Fibroblast of lung (primary cell): Measurements from ENCODE around the gene WNT2B. TPM values are rescaled to one million over a fixed set of nuclear protein-coding genes. Genes with fewer than 3 reads are reported as not detected.

Experiments
- DNase-seq, 2 donors: peaks; one replicate each; pipeline versions ENCODE4 v3.0.0 to v3.0.0-alpha.2; 2010; ENCODE audit warnings: low read depth in 2 of 2
- H2AFZ ChIP-seq: 2 replicates; pipeline ENCODE4 v1.5.1; 2012; ENCODE audit warnings: low read length, control low read depth, inconsistent platforms
- H3K27ac ChIP-seq: 2 replicates; pipeline ENCODE4 v1.5.1; 2011; ENCODE audit warnings: low read length, control low read depth; ENCODE audit not compliant: insufficient read depth
- H3K27me3 ChIP-seq: 2 replicates; pipeline ENCODE4 v1.5.1; 2011; ENCODE audit warnings: mild to moderate bottlenecking, low read length; ENCODE audit not compliant: control insufficient read depth, insufficient read depth
- H3K36me3 ChIP-seq: 2 replicates; pipeline ENCODE4 v1.5.1; 2011; ENCODE audit warnings: low read length; ENCODE audit not compliant: control insufficient read depth, insufficient read depth
- H3K4me1 ChIP-seq: 2 replicates; pipeline ENCODE4 v1.5.1; 2011; ENCODE audit warnings: low read length; ENCODE audit not compliant: control insufficient read depth, insufficient read depth; ENCODE audit errors: extremely low read depth
- H3K4me2 ChIP-seq: 2 replicates; pipeline ENCODE4 v1.5.1; 2011; ENCODE audit warnings: low read length, control low read depth; ENCODE audit not compliant: insufficient read depth; ENCODE audit errors: extremely low read depth
- H3K4me3 ChIP-seq, 4 experiments: fragments of 200-600 bp in 1 of 4; sonication (generic) in 1 of 4; replicated peaks in 1 of 4; 2 replicates each; pipeline ENCODE4 v1.5.1; 2011 to 2016; ENCODE audit warnings: low read length in 4 of 4, low read depth in 3 of 4, mild to moderate bottlenecking in 3 of 4, control low read depth in 2 of 4, inconsistent platforms in 1 of 4, mixed read lengths in 1 of 4; ENCODE audit not compliant: insufficient read depth in 1 of 4; ENCODE audit errors: control extremely low read depth in 1 of 4
- H3K79me2 ChIP-seq: 2 replicates; pipeline ENCODE4 v1.5.1; 2012; ENCODE audit warnings: mild to moderate bottlenecking, low read length, inconsistent platforms; ENCODE audit not compliant: control insufficient read depth, insufficient read depth
- H3K9ac ChIP-seq: 2 replicates; pipeline ENCODE4 v1.5.1; 2011; ENCODE audit warnings: mild to moderate bottlenecking, low read length, control low read depth; ENCODE audit not compliant: insufficient read depth
- H3K9me3 ChIP-seq: 2 replicates; pipeline ENCODE4 v1.5.1; 2012; ENCODE audit warnings: low read depth, low read length; ENCODE audit not compliant: control insufficient read depth, insufficient read depth
- H4K20me1 ChIP-seq: 2 replicates; pipeline ENCODE4 v1.5.1; 2011; ENCODE audit warnings: low read length; ENCODE audit not compliant: control insufficient read depth, insufficient read depth; ENCODE audit errors: extremely low read depth
- EZH2 ChIP-seq: IDR thresholded peaks from 2 replicates; pipeline ENCODE4 v1.5.1; 2012; ENCODE audit warnings: low read length, control low read depth, mild to moderate bottlenecking; ENCODE audit errors: missing control alignments
- polyA plus RNA-seq, 2 donors: library from polyadenylated mRNA; depleted of rRNA in 1 of 2; stranded (reverse) in 1 of 2; unstranded in 1 of 2; fragments of >200 nt; gene quantifications; 2 replicates each; pipeline ENCODE4 v1.2.1, GENCODE V29; 2011 to 2012; ENCODE audit warnings: missing spikeins in 1 of 2
- total RNA-seq: library from RNA; depleted of rRNA; stranded (reverse); fragments of >200 nt; gene quantifications from 2 replicates; pipeline ENCODE4 v1.2.1, GENCODE V29; 2014
- TF ChIP-seq, protein P1 (sequence below), 2 donors: IDR thresholded peaks in 1 of 2; conservative IDR thresholded peaks in 1 of 2; 1 replicate in 1 of 2; 2 replicates in 1 of 2; pipeline ENCODE4 v1.5.1; 2011 to 2012; ENCODE audit warnings: low read length in 2 of 2, control low read depth in 1 of 2, inconsistent platforms in 1 of 2, low read depth in 1 of 2, mild to moderate bottlenecking in 1 of 2

Gene WNT2B
- total and polyA plus RNA-seq, 2 donors (not counting 1 experiment from before 2014, with no cell fraction given) = 2.0 to 3.5 TPM

DNA sequence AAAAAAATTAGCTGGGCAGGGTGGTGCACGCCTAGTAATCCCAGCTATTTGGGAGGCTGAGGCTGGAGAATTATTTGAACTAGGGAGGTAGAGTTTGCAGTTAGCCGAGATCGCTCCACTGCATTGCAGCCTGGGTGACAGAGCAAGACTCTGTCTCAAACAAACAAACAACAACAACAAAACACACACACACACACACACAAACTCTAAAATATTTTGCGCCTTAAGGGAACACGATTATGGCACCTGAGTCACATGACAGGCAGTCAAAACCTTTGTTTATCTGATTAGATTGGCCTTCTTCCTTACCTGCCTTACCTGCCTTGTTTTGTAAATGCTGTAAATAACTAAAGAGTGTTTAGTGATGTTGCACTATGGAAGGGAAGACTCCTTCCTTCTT is 20.6 kb upstream of the WNT2B start:
- Histone ChIP-seq H4K20me1 (no peaks in the 10 kb centered on the region), H3K9me3 (no peaks in the 10 kb centered on the region), H3K27me3 (no peaks in the 10 kb centered on the region), H3K4me3 (no peak overlapping the region), H3K4me2 (no peak overlapping the region), H3K4me1 (no peaks in the 10 kb centered on the region), H2AFZ (no peak overlapping the region), H3K9ac (no peak overlapping the region), H3K79me2 (no peaks in the 10 kb centered on the region), H3K36me3 (no peaks in the 10 kb centered on the region), H3K27ac (no peak overlapping the region)
- TF ChIP-seq, protein P1, sequence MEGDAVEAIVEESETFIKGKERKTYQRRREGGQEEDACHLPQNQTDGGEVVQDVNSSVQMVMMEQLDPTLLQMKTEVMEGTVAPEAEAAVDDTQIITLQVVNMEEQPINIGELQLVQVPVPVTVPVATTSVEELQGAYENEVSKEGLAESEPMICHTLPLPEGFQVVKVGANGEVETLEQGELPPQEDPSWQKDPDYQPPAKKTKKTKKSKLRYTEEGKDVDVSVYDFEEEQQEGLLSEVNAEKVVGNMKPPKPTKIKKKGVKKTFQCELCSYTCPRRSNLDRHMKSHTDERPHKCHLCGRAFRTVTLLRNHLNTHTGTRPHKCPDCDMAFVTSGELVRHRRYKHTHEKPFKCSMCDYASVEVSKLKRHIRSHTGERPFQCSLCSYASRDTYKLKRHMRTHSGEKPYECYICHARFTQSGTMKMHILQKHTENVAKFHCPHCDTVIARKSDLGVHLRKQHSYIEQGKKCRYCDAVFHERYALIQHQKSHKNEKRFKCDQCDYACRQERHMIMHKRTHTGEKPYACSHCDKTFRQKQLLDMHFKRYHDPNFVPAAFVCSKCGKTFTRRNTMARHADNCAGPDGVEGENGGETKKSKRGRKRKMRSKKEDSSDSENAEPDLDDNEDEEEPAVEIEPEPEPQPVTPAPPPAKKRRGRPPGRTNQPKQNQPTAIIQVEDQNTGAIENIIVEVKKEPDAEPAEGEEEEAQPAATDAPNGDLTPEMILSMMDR (conservative IDR thresholded peaks at IDR 0.05 in 1 of 2, IDR thresholded peaks at IDR 0.05 in 1 of 2; ENCODE audit: low read depth in 1 of 2, low read length in 2 of 2) = no peak
- no peak for TF ChIP-seq EZH2
- no peak for DNase-seq

DNA sequence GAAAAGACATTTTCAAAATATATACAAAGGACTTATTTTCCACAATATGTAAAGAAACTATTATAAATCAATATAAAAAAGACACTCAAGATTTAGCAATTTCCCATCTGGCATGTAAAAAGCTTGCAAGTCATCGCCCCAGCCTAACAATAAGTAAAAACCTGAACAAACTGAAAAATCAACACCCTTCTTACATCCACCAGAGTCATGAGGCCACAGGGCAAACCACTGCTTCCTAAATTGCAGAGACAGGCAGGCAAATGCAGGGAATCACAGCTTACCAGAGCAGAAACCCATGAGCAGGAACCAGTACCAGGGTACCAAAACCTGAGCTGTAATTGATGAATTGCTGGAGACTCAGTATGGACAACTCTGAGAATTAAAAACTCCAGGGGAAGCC is 16.7 kb upstream of the WNT2B start:
- no peak overlapping the region for H3K27ac ChIP-seq
- no peak overlapping the region for H3K4me3 ChIP-seq
- H2AFZ ChIP-seq = no peak overlapping the region
- H3K27me3 ChIP-seq = no peaks in the 10 kb centered on the region
- no peak for DNase-seq
- H3K4me1 ChIP-seq = no peaks in the 10 kb centered on the region
- no peaks in the 10 kb centered on the region for H3K36me3 ChIP-seq
- no peaks in the 10 kb centered on the region for H3K9me3 ChIP-seq
- H4K20me1 ChIP-seq = no peaks in the 10 kb centered on the region
- no peak overlapping the region for H3K4me2 ChIP-seq
- no peak for TF ChIP-seq EZH2
- TF ChIP-seq, protein P1 (conservative IDR thresholded peaks at IDR 0.05 in 1 of 2, IDR thresholded peaks at IDR 0.05 in 1 of 2; ENCODE audit: low read depth in 1 of 2, low read length in 2 of 2) = no peak
- H3K79me2 ChIP-seq = no peaks in the 10 kb centered on the region
- no peak overlapping the region for H3K9ac ChIP-seq

DNA sequence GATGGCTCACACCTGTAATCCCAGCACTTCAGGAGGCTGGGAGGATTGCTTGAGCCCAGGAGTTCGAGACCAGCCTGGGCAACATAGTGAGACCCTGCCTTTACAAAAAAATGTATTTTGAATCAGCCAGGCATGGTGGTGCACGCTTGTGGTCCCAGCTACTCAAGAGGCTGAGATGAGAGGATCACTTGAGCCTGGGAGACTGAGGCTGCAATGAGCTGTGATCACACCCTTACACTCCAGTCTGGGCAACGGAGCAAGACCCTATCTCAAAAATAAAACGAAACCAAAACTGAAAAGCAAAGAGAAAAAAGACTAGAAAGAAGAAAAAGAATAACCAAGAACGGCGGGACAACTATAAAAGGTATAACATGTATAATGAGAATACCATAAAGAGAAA is 15.4 kb upstream of the WNT2B start:
- no peak overlapping the region for H2AFZ ChIP-seq
- H3K36me3 ChIP-seq = no peaks in the 10 kb centered on the region
- no peaks in the 10 kb centered on the region for H3K4me1 ChIP-seq
- no peak for DNase-seq
- H3K79me2 ChIP-seq = no peaks in the 10 kb centered on the region
- no peak overlapping the region for H3K9ac ChIP-seq
- no peak overlapping the region for H3K27ac ChIP-seq
- TF ChIP-seq EZH2 = no peak
- TF ChIP-seq, protein P1 (conservative IDR thresholded peaks at IDR 0.05 in 1 of 2, IDR thresholded peaks at IDR 0.05 in 1 of 2; ENCODE audit: low read depth in 1 of 2, low read length in 2 of 2) = no peak
- no peaks in the 10 kb centered on the region for H4K20me1 ChIP-seq
- H3K27me3 ChIP-seq = no peaks in the 10 kb centered on the region
- H3K4me2 ChIP-seq = no peak overlapping the region
- H3K9me3 ChIP-seq = no peaks in the 10 kb centered on the region
- no peak overlapping the region for H3K4me3 ChIP-seq
